ENCODE measurements around the gene EGR4. TPM values are rescaled to one million over a fixed set of nuclear protein-coding genes. Genes with fewer than 3 reads are reported as not detected.
"Not testable (repeated sequence)": the region's sequence is repeated elsewhere in the genome, so short reads cannot be mapped to it uniquely, and the experiment has no call there.

Gene EGR4
- total RNA-seq, 2 experiments from 2014 or later, result 0.09 to 0.15 TPM

DNA sequence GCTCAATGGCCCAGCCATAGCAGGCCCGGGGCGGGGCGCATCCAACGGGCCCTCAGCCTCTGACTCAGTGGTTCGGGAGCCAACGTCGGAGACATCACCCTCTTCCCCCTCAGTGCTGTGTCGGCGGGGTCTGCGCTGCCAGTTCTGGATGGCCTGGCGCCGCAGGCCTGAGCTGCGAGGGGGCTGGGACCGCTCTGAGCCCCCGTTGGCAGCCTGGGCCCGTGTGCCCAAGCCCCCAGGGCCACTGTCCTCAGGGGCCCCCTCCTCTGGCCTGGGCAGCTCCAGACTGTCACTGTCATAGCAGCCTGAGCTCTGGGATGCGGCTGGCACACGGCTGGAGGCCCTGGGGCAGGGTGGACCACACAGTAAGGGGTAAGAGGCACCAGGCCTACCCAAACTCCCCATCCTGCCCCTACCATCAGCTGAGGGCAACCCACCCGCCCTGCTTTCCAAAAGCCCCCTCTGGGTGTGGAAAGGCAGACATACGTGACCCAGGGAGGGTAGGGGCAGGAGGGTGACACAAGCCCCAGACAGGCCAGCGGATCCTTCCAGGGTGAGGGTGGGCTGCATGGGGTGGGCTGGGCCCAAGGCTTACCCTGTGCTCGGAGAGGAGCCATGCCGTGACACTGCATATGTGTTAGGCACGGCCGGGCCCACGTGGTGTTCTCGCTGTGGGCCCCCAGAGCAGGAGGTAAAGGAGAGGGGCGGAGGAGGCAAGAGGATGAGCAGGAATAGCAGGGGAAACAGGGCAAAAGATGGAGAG is 27.9 kb downstream of the EGR4 start:
- peaks cover 27% of the 10 kb centered on the region for H3K4me1 Mint-ChIP-seq
- H3K9me3 Mint-ChIP-seq (ENCODE audit: low read depth), result no peaks in the 10 kb centered on the region
- no peak overlapping the region for H3K4me3 Mint-ChIP-seq
- CTCF ChIA-PET, result interaction anchor here (1.6 kb wide), 1 partner anchor 8 kb away, joined by 3 read pairs; no protein-coding TSS in a partner anchor
- no peaks in the 10 kb centered on the region for H3K27me3 Mint-ChIP-seq
- peaks cover 8% of the 10 kb centered on the region for H3K36me3 Mint-ChIP-seq
- DNase-seq (no peak), ATAC-seq (no peak)
- no peak overlapping the region for H3K27ac Mint-ChIP-seq

DNA sequence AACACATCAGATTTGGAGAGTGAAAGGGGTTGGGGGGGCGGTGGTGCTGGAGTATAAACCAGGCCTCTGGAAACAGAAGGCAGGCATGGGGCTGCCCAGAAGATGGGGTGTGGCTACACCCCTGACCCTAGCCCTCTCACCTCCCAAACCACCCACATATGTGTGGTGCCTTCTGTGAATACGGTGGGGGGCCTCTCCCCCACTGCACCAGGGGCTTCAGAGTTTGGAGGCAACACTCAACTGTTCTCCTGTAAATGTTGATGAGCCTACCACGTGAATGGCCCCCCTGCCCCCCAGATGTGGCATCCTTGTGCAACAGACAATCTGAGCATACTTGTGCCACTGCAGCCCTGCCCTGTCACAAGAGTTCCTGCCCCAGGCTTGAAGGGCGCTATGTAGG is 28.6 kb downstream of the EGR4 start:
- Mint-ChIP-seq H3K27ac (no peak overlapping the region), H3K36me3 (peaks cover 8% of the 10 kb centered on the region), H3K27me3 (no peaks in the 10 kb centered on the region), H3K4me3 (no peak overlapping the region), H3K9me3 (ENCODE audit: low read depth) (no peaks in the 10 kb centered on the region), H3K4me1 (peaks cover 22% of the 10 kb centered on the region)
- no peak for ATAC-seq
- CTCF ChIA-PET, result no interaction called here
- no peak for DNase-seq

DNA sequence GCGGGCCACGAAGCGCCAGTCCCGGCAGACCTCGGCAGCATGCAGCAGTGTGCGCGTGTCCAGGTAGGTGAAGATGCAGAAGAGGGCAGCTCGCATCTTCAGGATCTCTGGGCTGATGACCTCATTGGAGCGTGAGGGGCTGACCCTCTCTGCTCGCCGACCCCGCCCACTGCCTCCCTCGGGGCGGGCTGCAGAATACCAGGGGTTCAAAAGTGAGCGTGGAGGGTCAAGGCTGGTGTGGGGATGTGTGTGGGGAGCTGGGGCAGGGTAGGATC is 29.1 kb downstream of the EGR4 start:
- no peak for ATAC-seq
- Mint-ChIP-seq H3K36me3 (peaks cover 8% of the 10 kb centered on the region), H3K4me1 (peaks cover 20% of the 10 kb centered on the region), H3K27ac (no peak overlapping the region), H3K27me3 (no peaks in the 10 kb centered on the region), H3K4me3 (no peak overlapping the region), H3K9me3 (ENCODE audit: low read depth) (no peaks in the 10 kb centered on the region)
- no peak for DNase-seq
- CTCF ChIA-PET, result no interaction called here

DNA sequence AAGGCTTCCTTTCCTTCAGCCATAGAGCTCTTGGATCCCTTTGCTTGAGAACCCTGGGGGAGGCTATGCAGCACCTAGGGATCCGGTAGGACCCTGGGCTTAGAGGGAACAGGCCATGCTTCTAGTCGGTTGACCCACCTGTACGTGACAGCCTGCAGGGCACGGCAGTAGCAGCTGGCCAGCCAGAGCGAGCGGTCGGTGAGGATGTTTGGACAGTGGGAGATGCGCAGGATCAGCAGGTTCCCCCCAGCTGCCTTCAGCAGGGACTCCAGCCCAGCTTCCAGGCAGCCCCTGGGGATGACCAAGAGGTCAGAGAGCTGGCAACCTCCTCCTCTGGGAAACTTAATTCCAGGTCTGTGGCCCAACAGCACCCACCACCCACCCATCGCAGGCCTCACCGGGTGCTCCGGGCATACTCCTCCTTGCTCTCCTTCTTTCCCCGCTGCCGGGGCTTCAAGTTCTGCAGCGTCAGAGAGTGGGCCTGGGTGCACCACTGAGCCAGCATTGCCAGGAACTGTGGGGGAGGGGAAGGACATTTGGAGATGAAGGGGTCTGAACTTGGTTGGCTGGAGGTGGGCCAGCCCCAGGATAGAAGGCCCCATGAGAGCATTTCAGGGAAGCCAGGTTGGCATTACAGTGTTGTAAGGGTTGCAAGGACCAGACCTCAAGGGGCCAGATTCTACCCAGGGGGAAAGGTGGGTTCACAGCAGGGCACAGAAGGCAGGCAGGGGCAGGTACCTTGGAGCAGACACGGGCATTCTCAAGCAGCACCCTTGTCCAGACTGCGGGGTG is 29.6 kb downstream of the EGR4 start:
- DNase-seq (no peak), ATAC-seq (no peak)
- H3K4me1 Mint-ChIP-seq, result peaks cover 21% of the 10 kb centered on the region
- peaks cover 8% of the 10 kb centered on the region for H3K36me3 Mint-ChIP-seq
- H3K9me3 Mint-ChIP-seq (ENCODE audit: low read depth), result no peaks in the 10 kb centered on the region
- CTCF ChIA-PET, result no interaction called here
- H3K27ac Mint-ChIP-seq, result no peak overlapping the region
- no peaks in the 10 kb centered on the region for H3K27me3 Mint-ChIP-seq
- H3K4me3 Mint-ChIP-seq, result no peak overlapping the region

DNA sequence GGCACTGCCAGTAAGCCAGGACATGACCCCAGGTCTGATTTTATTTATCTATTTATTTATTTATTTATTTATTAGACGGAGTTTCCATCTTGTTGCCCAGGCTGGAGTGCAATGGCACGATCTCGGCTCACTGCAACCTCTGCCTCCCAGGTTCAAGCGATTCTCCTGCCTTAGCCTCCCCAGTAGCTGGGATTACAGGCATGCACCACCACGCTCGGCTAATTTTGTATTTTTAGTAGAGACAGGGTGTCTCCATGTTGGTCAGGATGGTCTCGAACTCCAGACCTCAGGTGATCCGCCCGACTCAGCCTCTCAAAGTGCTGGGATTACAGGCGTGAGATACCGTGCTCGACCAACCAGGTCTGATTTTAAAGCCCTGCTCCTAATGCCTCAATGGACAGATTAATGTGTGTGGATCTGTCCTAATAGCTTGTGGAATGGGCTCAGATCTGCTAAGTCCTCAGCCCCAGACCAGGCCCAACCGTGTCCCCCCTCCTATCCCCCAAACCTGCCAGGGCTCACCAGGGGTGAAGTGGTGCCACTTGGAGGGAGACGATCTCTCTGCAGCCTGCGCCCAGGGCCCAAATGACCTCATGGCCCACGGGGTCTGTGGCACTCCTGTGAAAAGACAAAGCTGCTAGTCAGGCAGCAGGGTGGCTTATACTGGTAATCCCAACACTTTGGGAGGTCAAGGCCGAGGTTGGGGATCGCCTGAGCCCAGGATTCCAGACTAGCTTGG is 30.5 kb downstream of the EGR4 start:
- H3K27ac Mint-ChIP-seq; H3K27me3 Mint-ChIP-seq; ATAC-seq; CTCF ChIA-PET; DNase-seq; H3K9me3 Mint-ChIP-seq (ENCODE audit: low read depth); H3K36me3 Mint-ChIP-seq; H3K4me3 Mint-ChIP-seq: not testable (repeated sequence)
- H3K4me1 Mint-ChIP-seq, result peaks cover 14% of the 10 kb centered on the region

DNA sequence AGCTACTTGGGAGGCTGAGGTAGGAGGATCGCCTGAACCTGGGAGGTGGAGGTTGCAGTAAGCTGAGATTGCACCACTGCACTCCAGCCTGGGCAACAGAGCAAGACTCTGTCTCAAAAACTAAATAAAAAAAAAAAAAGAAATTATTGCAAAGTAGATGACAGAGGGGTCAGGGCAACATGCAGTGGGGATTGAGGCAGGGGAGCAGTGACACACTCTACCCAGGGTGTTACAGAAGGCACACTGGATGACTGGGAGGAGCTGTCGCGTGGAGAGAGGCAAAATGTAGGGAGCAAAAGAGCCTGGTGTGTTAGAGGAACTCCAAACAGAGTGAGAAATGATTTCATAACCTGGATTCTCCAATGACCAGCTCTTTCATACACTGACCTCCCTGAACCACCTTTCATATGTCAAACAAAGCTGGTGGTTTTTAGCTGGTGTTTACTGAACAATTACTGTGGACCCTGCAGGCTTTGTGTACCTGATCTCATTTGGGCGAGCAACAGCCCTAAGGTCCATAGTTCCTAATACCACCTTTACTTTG is 31.2 kb downstream of the EGR4 start:
- Mint-ChIP-seq H3K27ac (no peak overlapping the region), H3K9me3 (ENCODE audit: low read depth) (no peaks in the 10 kb centered on the region), H3K27me3 (no peaks in the 10 kb centered on the region), H3K4me1 (peaks cover 9% of the 10 kb centered on the region), H3K36me3 (peaks cover 2% of the 10 kb centered on the region), H3K4me3 (no peak overlapping the region)
- ATAC-seq, result no peak
- no peak for DNase-seq
- CTCF ChIA-PET, result interaction anchor here (1.0 kb wide), 1 partner anchor 28 kb away, joined by 4 read pairs; no protein-coding TSS in a partner anchor

DNA sequence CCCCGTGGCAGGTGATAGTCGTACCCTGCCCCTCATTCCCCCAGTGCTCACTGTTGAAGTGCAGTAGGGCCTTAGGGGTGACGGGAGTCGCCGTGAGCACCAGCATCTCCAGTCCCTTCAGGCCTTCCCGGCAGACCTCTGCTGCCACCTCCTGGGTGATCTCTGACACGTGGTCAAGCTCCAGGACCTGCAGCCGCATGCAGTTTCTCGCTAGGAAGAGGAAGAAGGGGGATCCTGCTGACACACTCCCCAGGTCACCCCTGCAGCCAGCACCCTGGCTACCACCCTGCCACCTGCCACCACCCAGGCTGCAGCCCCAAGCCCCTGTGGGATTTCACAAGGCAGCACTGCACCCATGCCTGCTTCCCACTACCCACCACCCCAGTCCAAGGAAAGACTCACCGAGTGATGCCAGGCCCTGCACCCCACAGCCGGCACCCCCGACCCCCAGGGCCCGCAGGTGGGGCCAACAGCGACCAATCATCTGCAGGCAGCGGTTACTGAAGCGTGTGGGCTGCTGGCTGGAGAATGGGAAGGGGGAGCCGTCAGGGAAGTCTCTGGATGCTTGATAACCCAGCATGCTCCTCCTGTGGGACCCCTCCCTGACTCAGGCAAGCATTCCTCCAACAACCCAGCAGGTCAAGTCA is 32.9 kb downstream of the EGR4 start:
- no peaks in the 10 kb centered on the region for H3K27me3 Mint-ChIP-seq
- H3K4me3 Mint-ChIP-seq, result no peak overlapping the region
- peaks cover 2% of the 10 kb centered on the region for H3K36me3 Mint-ChIP-seq
- ATAC-seq (no peak), DNase-seq (peak; percentile 43)
- CTCF ChIA-PET, result interaction anchor here (1.0 kb wide), 2 partner anchors 48 to 83 kb away, joined by 3 read pairs; no protein-coding TSS in a partner anchor
- no peak overlapping the region for H3K27ac Mint-ChIP-seq
- H3K9me3 Mint-ChIP-seq (ENCODE audit: low read depth), result no peaks in the 10 kb centered on the region
- peaks cover 4% of the 10 kb centered on the region for H3K4me1 Mint-ChIP-seq

DNA sequence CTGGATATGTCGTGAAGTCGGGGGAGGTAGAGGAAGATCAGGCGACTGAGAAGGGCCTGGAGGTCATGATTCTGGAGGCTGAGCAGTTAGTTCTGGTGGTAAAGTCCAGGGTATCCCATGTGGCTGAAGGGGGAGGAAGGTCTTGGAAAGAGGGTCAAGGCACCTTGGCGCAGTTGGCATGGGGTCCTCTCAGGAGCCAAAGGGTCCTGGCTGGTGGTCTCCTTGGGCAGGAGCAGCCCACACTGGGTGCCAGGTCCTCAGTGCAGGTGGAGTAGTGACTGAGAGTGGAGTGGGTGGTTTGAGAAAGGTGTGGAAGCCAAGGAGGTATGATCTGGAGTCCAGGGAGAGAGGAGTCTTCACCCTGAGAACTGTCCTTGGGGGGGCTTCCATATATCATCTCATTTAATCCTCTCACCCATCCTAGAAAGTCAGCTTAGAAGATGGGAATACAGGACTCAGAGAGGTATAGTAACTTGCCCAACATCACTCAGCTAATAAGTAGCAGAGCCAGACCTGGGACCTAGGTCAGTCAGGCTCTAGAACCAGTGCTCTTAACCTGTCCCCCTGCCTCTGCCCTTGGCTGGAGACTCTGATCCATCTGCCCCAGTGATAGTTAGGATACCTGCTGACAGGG is 33.5 kb downstream of the EGR4 start:
- Mint-ChIP-seq H3K4me3 (no peak overlapping the region), H3K27me3 (no peaks in the 10 kb centered on the region), H3K27ac (no peak overlapping the region), H3K4me1 (peaks cover 4% of the 10 kb centered on the region), H3K36me3 (peaks cover 2% of the 10 kb centered on the region), H3K9me3 (ENCODE audit: low read depth) (no peaks in the 10 kb centered on the region)
- CTCF ChIA-PET, result interaction anchor here (1.0 kb wide), 2 partner anchors 47 to 82 kb away, joined by 3 read pairs; no protein-coding TSS in a partner anchor
- ATAC-seq, result no peak
- no peak for DNase-seq

DNA sequence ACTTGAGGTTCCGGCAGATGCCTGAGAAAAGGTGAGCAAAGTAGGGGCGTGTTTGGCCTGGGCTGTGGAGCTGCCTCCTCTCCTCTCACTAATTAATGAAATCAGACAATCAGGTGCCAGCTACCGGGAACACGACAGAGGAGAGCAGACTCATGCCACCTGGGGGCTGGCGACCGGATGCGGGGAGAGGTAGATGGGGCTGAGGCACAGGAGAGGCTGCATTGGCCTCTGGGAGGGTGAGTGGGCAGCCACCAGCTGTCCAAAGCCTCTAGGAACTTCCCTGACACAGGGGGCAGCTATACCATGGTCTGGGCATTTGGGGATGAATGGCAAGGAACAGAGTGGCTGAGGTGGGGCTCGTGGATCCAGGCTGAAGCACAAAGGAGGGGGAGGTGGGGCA is 34.1 kb downstream of the EGR4 start:
- Mint-ChIP-seq H3K36me3 (peaks cover 2% of the 10 kb centered on the region), H3K4me3 (no peak overlapping the region), H3K4me1 (peaks cover 4% of the 10 kb centered on the region), H3K27ac (no peak overlapping the region), H3K27me3 (no peaks in the 10 kb centered on the region), H3K9me3 (ENCODE audit: low read depth) (no peaks in the 10 kb centered on the region)
- DNase-seq (no peak), ATAC-seq (no peak)
- CTCF ChIA-PET, result interaction anchor here (1.0 kb wide), 1 partner anchor 46 kb away, joined by 3 read pairs; no protein-coding TSS in a partner anchor

DNA sequence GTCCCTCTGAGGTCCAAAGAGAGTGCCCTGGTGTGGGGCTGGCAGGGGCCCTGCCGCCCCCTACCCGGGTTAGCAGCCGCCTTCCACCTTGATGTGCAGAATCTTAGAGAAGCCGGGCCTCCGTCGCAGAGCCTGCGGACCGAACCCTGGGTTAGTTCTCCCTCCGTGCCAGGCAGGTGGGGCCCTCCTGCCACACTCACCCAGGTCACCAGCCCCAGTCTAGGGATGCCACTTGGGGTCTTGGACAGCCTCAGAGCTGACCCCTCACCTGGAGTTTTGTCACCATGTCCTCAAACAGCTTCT is 34.5 kb downstream of the EGR4 start:
- no peak for ATAC-seq
- no peak for DNase-seq
- CTCF ChIA-PET, result no interaction called here
- Mint-ChIP-seq H3K27ac (no peak overlapping the region), H3K4me1 (peaks cover 4% of the 10 kb centered on the region), H3K36me3 (no peaks in the 10 kb centered on the region), H3K4me3 (no peak overlapping the region), H3K27me3 (no peaks in the 10 kb centered on the region), H3K9me3 (ENCODE audit: low read depth) (no peaks in the 10 kb centered on the region)

DNA sequence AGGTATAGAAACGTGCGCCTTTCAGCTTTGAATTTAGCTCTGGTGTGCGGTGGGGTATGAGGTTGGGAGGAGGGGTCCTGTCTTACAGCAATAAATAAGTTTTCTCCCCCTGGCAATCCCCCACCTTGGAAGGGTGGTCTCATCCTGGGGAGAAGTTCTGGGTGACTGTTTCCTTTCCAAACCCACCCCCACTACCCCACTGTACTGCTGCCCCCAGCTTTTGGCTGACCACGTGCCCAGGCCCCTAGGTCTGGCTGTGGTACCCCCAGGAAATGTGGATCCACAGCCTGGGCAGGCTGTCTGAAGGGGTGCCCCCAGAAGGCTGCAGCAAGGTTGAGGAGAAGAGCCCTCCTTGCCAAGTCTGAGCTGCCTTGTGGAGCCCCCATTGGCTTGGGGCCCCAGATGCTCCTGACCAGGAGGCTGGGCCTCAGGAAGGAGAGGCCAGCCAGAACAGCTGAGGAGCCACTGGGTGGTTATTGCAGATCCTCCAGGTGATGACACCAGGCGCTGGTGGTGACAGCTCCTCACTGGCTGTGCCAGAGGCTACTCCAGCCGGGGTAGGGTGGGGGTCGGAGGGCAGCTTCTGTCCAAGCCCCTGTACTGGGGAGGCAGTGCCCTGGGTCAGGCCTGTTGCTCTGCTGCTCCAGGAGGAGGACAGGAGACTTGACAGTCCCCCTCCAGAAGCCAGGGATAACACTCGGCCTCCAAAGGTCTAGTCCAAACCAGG is 35.0 kb downstream of the EGR4 start:
- Mint-ChIP-seq H3K36me3 (peaks cover 1% of the 10 kb centered on the region), H3K4me1 (peaks cover 4% of the 10 kb centered on the region), H3K27ac (no peak overlapping the region), H3K9me3 (ENCODE audit: low read depth) (no peaks in the 10 kb centered on the region), H3K27me3 (no peaks in the 10 kb centered on the region), H3K4me3 (no peak overlapping the region)
- ATAC-seq (no peak), DNase-seq (no peak)
- CTCF ChIA-PET, result interaction anchor here (1.2 to 1.3 kb wide), 2 partner anchors 8 to 10 kb away, joined by 3 to 4 read pairs; no protein-coding TSS in a partner anchor

DNA sequence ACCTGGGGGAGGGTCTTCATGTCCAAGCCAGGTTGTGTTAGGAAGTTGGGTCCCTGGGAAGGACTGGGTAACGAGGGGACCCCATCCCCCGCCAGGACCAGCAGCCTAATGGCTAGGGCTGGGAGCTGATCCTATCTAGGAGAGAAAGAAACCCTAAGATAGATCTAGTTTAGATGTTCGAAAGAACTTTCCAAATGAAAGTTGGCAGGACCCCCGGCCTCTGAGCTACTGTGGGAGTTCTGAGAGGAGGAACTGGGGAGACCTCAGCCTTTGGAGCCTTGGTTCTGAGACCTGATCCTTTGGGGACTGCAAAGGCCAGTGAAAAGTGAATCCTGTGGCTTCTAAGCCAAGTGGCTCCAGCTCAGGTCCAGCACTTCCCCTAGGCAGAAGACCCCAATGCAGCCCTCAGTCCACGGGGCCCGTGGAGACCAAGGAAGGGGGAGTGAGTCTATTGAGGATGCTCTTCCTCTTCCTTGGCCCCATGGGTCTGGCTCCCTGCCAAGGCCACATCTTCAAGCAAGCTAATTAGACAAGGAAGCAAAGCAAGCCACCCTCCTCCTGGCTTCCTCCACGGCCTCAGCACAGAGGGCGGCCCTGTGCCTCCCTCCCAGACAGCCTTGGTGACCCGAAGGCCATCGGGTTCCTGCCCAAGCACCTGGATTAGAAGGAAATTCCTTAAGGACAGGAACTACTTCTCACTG is 35.8 kb downstream of the EGR4 start:
- ATAC-seq, result no peak
- Mint-ChIP-seq H3K4me1 (peaks cover 4% of the 10 kb centered on the region), H3K4me3 (no peak overlapping the region), H3K27me3 (no peaks in the 10 kb centered on the region), H3K27ac (no peak overlapping the region), H3K9me3 (ENCODE audit: low read depth) (no peaks in the 10 kb centered on the region), H3K36me3 (peaks cover 9% of the 10 kb centered on the region)
- CTCF ChIA-PET, result interaction anchor here (1.2 to 2.3 kb wide), 3 partner anchors 9 to 80 kb away, joined by 3 to 6 read pairs (median 4); no protein-coding TSS in a partner anchor
- no peak for DNase-seq

Measured in activated CD8-positive, alpha-beta memory T cell treated with anti-CD3 and anti-CD28 coated beads, Interleukin-2, amount 10 ng/mL, durations not matched to agents 7 days and 5 days (primary cell).